Erythroblast (primary cell): Measurements from ENCODE around the gene GPR137B.

Experiments used
- DNase-seq, 2 experiments: peaks; one replicate each; lab custom pipeline; 2025; lab: John Stamatoyannopoulos, UW
- GATA1 ChIP-seq: IDR thresholded peaks from 2 replicates; pipeline ENCODE4 v1.6.1; 2011; ENCODE audit warnings: low read depth, mild to moderate bottlenecking, control low read depth, low read length, moderate library complexity
- POLR2A ChIP-seq: IDR thresholded peaks from 2 replicates; pipeline ENCODE4 v1.6.1; 2011; ENCODE audit warnings: mild to moderate bottlenecking, low read length

Gene GPR137B

GRCh38 chr1:236193184-236193583 lies 50.8 kb downstream of the GPR137B start:
- DNase-seq = no peak
- TF ChIP-seq GATA1 = no peak
- no peak for TF ChIP-seq POLR2A

- TF ChIP-seq GATA1 (no peak), POLR2A (no peak)
- DNase-seq = no peak
Measured at GRCh38 chr1:236200925-236201324, 58.6 kb downstream of the GPR137B start.

- no peak for DNase-seq
- no peak for TF ChIP-seq GATA1
- no peak for TF ChIP-seq POLR2A
Measured at GRCh38 chr1:236201786-236202185, 59.4 kb downstream of the GPR137B start.

GRCh38 chr1:236204039-236204438 lies 61.7 kb downstream of the GPR137B start:
- no peak for DNase-seq
- no peak for TF ChIP-seq POLR2A
- TF ChIP-seq GATA1 = no peak

- DNase-seq = no peak
- no peak for TF ChIP-seq GATA1
- no peak for TF ChIP-seq POLR2A
Measured at GRCh38 chr1:236204656-236205055, 62.3 kb downstream of the GPR137B start.

- no peak for TF ChIP-seq GATA1
- no peak for TF ChIP-seq POLR2A
- DNase-seq = peak; percentile 5 to 10
Measured at GRCh38 chr1:236206548-236206947, 64.2 kb downstream of the GPR137B start.

GRCh38 chr1:236207121-236207520 lies 64.8 kb downstream of the GPR137B start:
- peak; percentile 4 to 12 for DNase-seq
- no peak for TF ChIP-seq GATA1
- TF ChIP-seq POLR2A = no peak

GRCh38 chr1:236207569-236207968 lies 65.2 kb downstream of the GPR137B start:
- no peak for DNase-seq
- TF ChIP-seq GATA1 (no peak), POLR2A (no peak)

GRCh38 chr1:236209185-236209584 lies 66.8 kb downstream of the GPR137B start:
- TF ChIP-seq POLR2A = no peak
- no peak for TF ChIP-seq GATA1

GRCh38 chr1:236209713-236210112 lies 67.4 kb downstream of the GPR137B start:
- no peak for TF ChIP-seq GATA1
- TF ChIP-seq POLR2A = no peak

More at GRCh38 chr1:236209185-236209584, 66.8 kb downstream of the GPR137B start:
- DNase-seq = no peak

GRCh38 chr1:236211815-236212214 lies 69.5 kb downstream of the GPR137B start:
- DNase-seq = no peak
- TF ChIP-seq POLR2A (no peak), GATA1 (no peak)

More at GRCh38 chr1:236209713-236210112, 67.4 kb downstream of the GPR137B start:
- DNase-seq = no peak

GRCh38 chr1:236213534-236213933 lies 71.2 kb downstream of the GPR137B start:
- no peak for DNase-seq
- TF ChIP-seq POLR2A (no peak), GATA1 (no peak)

- DNase-seq = no peak
- TF ChIP-seq POLR2A (no peak), GATA1 (no peak)
Measured at GRCh38 chr1:236214761-236215160, 72.4 kb downstream of the GPR137B start.

GRCh38 chr1:236220473-236220872 lies 78.1 kb downstream of the GPR137B start:
- no peak for DNase-seq
- TF ChIP-seq GATA1 (no peak), POLR2A (no peak)

- no peak for DNase-seq
- TF ChIP-seq POLR2A (no peak), GATA1 (no peak)
Measured at GRCh38 chr1:236222632-236223031, 80.3 kb downstream of the GPR137B start.

- no peak for DNase-seq
- TF ChIP-seq GATA1 (no peak), POLR2A (no peak)
Measured at GRCh38 chr1:236228411-236228810, 86.1 kb downstream of the GPR137B start.

- no peak for DNase-seq
- TF ChIP-seq POLR2A = no peak
- no peak for TF ChIP-seq GATA1
Measured at GRCh38 chr1:236235116-236235515, 92.8 kb downstream of the GPR137B start.
